Hematopoietic multipotent progenitor cell treated with erythropoietin and hydrocortisone succinate and interleukin-3 and kit ligand, for 17 days (in vitro differentiated cells): ENCODE measurements around the gene EPHA3.

Experiments used
- DNase-seq: peaks from one replicate; pipeline ENCODE4 v3.0.0-alpha.2; 2015; ENCODE audit warnings: low spot score

Gene EPHA3

GRCh38 chr3:89154416-89154815 lies 47.0 kb downstream of the EPHA3 start:
- DNase-seq: no peak

GRCh38 chr3:89155811-89156210 lies 48.4 kb downstream of the EPHA3 start:
- no peak for DNase-seq

- DNase-seq: no peak
These were observed 50.2 kb downstream of the EPHA3 start for GRCh38 chr3:89157575-89157974.

DNA sequence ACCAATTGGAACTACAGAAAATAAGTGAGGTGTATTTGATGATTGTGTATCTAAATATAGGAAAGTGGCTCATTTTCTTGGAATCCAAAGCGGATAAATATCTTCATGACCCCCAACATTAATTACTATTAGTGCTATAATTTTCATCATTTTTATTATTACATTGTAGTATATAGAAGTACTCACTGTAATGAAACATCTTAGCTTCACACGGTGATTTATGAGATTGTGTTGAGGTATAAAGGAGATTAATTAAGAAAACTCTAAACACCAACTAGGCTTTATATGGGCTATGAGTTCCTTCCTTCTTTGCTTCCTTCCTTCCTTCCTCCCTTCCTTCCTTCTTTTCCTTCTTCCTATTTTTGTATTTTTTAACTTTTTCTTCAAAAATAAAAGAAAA lies 52.2 kb downstream of the EPHA3 start:
- DNase-seq: no peak

GRCh38 chr3:89164774-89165173 lies 57.4 kb downstream of the EPHA3 start:
- DNase-seq: no peak

- DNase-seq: no peak
These were observed 58.3 kb downstream of the EPHA3 start for GRCh38 chr3:89165636-89166263.

DNA sequence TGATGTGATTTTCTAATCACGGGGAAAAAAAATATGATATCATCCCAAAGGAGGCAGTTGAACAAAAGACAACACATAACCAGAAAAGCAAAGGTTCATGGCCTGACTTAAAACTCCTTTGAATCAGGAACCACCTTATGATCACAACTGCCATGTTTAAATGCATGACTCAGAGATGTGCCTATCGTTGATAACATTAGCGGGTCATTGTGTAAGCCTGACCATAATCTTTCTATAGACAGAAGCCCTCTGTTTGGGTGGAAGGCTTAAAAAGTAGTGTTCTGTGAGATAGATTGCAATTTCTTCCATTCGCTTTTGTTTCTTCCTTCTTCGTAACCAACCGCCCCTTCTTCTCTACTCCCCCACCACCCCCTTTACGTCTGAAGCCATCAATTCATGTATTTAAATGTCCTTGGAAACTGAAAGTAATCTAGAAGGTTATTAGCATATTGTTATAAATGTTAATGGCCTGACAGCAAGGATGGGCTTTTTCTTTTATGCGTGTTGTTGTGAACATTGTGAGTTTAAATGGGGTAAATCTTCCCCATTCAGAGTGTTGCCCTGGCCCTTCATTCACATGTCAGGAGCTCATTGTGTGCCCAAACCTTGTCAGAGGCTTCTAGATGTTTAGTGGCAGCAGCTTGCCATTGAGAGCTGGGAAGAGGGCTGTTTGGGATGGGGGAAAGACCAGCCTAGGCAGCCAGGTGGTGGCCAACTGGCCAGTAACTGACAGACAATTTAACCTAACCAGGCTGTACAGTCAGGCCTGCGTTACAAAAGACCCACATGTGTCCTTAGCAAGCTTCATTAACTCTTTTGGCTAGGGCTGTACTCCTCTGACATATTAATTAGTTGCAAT lies 64.5 kb downstream of the EPHA3 start:
- no peak for DNase-seq

- no peak for DNase-seq
These were observed 66.1 kb downstream of the EPHA3 start for GRCh38 chr3:89173546-89173945.

GRCh38 chr3:89179355-89180001 lies 72.1 kb downstream of the EPHA3 start:
- no peak for DNase-seq

GRCh38 chr3:89180334-89180733 lies 72.9 kb downstream of the EPHA3 start:
- DNase-seq: no peak

GRCh38 chr3:89182056-89182455 lies 74.6 kb downstream of the EPHA3 start:
- DNase-seq: no peak

- DNase-seq: no peak
These were observed 77.0 kb downstream of the EPHA3 start for GRCh38 chr3:89184151-89184995.

- no peak for DNase-seq
These were observed 79.0 kb downstream of the EPHA3 start for GRCh38 chr3:89186456-89186855.

GRCh38 chr3:89198591-89198990 lies 91.2 kb downstream of the EPHA3 start:
- DNase-seq: no peak

DNA sequence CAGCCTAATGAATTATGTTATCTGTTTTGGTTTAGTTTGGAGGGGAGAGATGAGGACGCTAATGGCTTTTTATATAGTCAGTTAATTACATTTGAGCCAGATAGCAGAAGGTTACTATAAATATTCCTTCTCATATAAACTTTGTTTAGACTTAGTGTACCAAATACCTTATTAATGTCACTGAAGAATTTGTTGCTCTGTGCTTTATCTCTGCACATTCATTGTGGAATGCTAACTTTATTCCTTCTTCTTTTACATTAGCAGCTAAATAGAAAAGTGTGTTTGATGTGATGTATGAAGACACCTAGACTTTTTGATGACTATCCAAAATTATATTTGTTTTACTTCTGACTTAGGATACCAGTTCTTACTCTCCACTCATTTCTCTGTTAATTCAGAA lies 105.2 kb downstream of the EPHA3 start:
- DNase-seq: no peak

DNA sequence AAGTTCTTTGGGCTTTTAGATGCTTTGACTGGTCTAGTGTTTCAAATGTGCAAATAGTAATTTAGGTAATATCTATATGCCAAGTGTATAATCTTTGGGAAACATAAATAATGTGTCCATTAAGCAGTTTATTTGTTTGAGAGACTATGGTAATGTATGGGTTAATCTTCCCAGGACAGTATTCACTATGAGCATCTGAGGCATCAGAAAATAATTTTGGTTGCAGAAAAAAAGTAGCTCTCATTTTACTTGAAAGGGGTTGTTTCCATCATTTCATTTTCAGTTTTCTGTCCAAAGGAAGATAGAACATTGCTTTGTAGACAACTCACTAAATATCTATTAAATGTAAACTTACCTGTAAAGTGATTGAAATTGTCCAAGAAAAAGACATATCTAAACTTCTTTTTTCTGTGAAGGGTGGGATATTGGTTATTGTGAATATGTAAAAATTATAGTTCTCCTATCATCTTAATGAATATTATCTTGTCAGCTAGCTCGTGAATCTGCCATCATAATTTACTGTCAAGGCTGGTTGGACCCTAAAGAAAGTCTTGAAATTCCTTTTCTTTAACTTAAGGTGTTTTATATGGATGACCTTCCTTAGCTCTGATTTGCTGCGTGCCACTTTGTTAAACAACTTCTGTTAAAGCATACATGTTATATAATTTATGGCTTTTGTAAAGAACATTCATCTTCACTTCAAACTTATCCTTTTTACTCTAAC lies 108.8 kb downstream of the EPHA3 start:
- DNase-seq: no peak

- DNase-seq: no peak
These were observed 109.8 kb downstream of the EPHA3 start for GRCh38 chr3:89217148-89217685.

GRCh38 chr3:89221924-89222323 lies 114.5 kb downstream of the EPHA3 start:
- no peak for DNase-seq

GRCh38 chr3:89223188-89223587 lies 115.8 kb downstream of the EPHA3 start:
- DNase-seq: no peak

DNA sequence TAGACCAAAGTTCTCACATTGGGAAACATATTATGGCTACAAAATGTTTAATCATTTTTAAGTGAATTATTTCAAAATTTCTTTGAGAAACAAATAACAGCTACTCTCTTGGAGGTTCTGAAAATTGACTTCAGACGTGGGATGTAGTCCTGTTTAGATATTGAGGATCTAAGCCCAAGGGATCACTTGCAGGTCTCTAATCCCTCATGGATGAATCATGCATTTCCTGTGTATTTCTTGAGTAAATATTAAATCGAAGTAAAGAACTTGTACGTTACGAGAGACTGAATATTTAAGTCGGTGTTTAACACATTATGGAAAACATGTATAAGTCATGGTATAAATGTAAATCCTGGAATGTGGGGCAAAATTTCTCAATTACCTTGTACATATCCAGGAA lies 119.8 kb downstream of the EPHA3 start:
- no peak for DNase-seq

DNA sequence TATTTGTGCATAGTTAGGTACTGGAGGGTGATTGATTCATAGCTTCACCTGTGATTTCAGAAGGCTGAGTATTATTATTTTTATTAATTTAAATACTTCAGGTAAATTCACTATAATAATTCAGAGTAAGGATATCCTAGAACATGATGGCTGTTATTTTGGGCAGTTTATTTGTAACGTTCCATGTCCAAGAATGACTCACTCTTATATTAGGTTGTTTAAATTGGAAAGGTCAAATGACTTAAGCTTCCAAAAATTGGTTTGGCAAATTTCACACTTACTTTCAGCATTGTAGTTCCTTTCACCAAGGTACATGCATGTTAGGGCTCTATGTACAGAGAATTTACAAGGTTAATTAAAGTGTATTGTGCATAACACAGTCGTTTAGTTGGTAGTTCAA lies 120.2 kb downstream of the EPHA3 start:
- DNase-seq: no peak
